Measurements from ENCODE around the gene KCNAB1. TPM values are rescaled to one million over a fixed set of nuclear protein-coding genes. Genes with fewer than 3 reads are reported as not detected.
A peak's percentile ranks its signal among the peaks of the same experiment; 100 is the strongest.

The KCNAB1 gene
- total RNA-seq, 2 experiments from 2014 or later = not detected

- Mint-ChIP-seq H3K27me3 (no peaks in the 10 kb centered on the region), H3K9me3 (no peaks in the 10 kb centered on the region), H3K4me1 (ENCODE audit: low read depth) (peaks cover 8% of the 10 kb centered on the region), H3K27ac (no peak overlapping the region), H3K36me3 (peaks cover 5% of the 10 kb centered on the region), H3K4me3 (no peak overlapping the region)
- intact Hi-C loops (cut with micrococcal nuclease) = no loop called here
- CTCF ChIA-PET = interaction anchor here (0.6 to 1.6 kb wide), 3 partner anchors 8 to 389 kb away, joined by 3 to 4 read pairs (median 3); no protein-coding TSS in a partner anchor
- POLR2A ChIA-PET = no interaction called here
- DNase-seq = no peak
Observed at GRCh38 chr3:156539051-156539450, 418.7 kb downstream of the KCNAB1 start.

- no peak for DNase-seq
- intact Hi-C loops (cut with micrococcal nuclease) = loop anchor here (5.0 kb wide), 1 partner anchor 58 kb away; no protein-coding TSS in a partner anchor
- POLR2A ChIA-PET = no interaction called here
- Mint-ChIP-seq H3K4me3 (no peak overlapping the region), H3K4me1 (ENCODE audit: low read depth) (peaks cover 8% of the 10 kb centered on the region), H3K27ac (no peak overlapping the region), H3K27me3 (no peaks in the 10 kb centered on the region), H3K36me3 (peaks cover 9% of the 10 kb centered on the region), H3K9me3 (no peaks in the 10 kb centered on the region)
- CTCF ChIA-PET = interaction anchor here (1.6 kb wide), 1 partner anchor 57 kb away, joined by 3 read pairs; no protein-coding TSS in a partner anchor
Observed at GRCh38 chr3:156539802-156540201, 419.4 kb downstream of the KCNAB1 start.

- Mint-ChIP-seq H3K36me3 (peaks cover 31% of the 10 kb centered on the region), H3K27me3 (no peaks in the 10 kb centered on the region), H3K4me3 (no peak overlapping the region), H3K4me1 (ENCODE audit: low read depth) (peaks cover 13% of the 10 kb centered on the region), H3K27ac (no peak overlapping the region), H3K9me3 (no peaks in the 10 kb centered on the region)
- DNase-seq = no peak
- intact Hi-C loops (cut with micrococcal nuclease) = loop anchor here (5.0 kb wide), 1 partner anchor 60 kb away; no protein-coding TSS in a partner anchor
- CTCF ChIA-PET = interaction anchor here (0.5 to 4.2 kb wide), 9 partner anchors 12 to 595 kb away, joined by 3 to 16 read pairs (median 8); partner anchors contain the start of gene SSR3
- POLR2A ChIA-PET = no interaction called here
Observed at GRCh38 chr3:156542101-156543042, 422.0 kb downstream of the KCNAB1 start.

DNA sequence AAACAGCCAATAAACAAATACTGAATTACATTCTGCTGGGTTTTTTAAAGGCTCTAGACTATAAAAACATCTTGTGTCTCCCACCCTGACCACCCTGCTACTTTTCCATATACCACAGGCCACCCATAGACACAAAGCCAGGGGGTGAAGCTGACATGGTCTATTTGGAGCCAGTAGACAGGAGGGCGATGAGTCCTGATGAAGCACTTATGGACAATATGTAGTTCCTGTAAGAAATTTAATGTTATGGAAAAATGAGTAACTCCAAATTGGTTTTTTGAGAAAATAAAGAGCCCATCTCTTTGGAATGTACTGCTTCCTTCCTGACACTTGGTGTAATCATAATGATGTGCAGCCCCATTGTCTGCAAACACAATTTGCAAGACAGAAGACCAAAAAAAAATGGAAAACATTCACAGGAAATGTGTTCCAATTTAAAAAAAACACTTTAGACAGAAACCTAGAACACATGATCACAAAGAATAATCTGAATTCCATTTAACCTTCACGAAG lies 422.7 kb downstream of the KCNAB1 start:
- Mint-ChIP-seq H3K4me1 (ENCODE audit: low read depth) (peaks cover 14% of the 10 kb centered on the region), H3K4me3 (no peak overlapping the region), H3K9me3 (no peaks in the 10 kb centered on the region), H3K27ac (no peak overlapping the region), H3K27me3 (no peaks in the 10 kb centered on the region), H3K36me3 (peaks cover 35% of the 10 kb centered on the region)
- ChIA-PET CTCF (interaction anchor here (0.6 to 4.2 kb wide), 10 partner anchors 11 to 539 kb away, joined by 3 to 16 read pairs (median 6); partner anchors contain the start of gene SSR3), POLR2A (interaction anchor here (1.6 kb wide), 1 partner anchor 12 kb away, joined by 8 read pairs; the partner anchor contains the start of gene SSR3)
- no peak for DNase-seq
- intact Hi-C loops (cut with micrococcal nuclease) = loop anchor here (5.0 kb wide), 1 partner anchor 61 kb away; no protein-coding TSS in a partner anchor

- H3K27ac Mint-ChIP-seq = no peak overlapping the region
Observed at GRCh38 chr3:156547637-156548036, 427.3 kb downstream of the KCNAB1 start.

GRCh38 chr3:156548041-156548687 lies 427.8 kb downstream of the KCNAB1 start:
- no peaks in the 10 kb centered on the region for H3K27me3 Mint-ChIP-seq
- no peaks in the 10 kb centered on the region for H3K9me3 Mint-ChIP-seq
- POLR2A ChIA-PET = interaction anchor here (0.6 to 0.7 kb wide), 2 partner anchors 51 to 505 kb away, joined by 3 read pairs; no protein-coding TSS in a partner anchor
- DNase-seq = no peak
- peaks cover 64% of the 10 kb centered on the region for H3K36me3 Mint-ChIP-seq
- intact Hi-C loops (cut with micrococcal nuclease) = no loop called here
- no peak overlapping the region for H3K4me3 Mint-ChIP-seq
- CTCF ChIA-PET = interaction anchor here (0.6 to 1.9 kb wide), 2 partner anchors 128 to 534 kb away, joined by 4 read pairs; no protein-coding TSS in a partner anchor
- no peak overlapping the region for H3K27ac Mint-ChIP-seq
- H3K4me1 Mint-ChIP-seq (ENCODE audit: low read depth) = peaks cover 50% of the 10 kb centered on the region

More at GRCh38 chr3:156547637-156548036, 427.3 kb downstream of the KCNAB1 start:
- H3K4me1 Mint-ChIP-seq (ENCODE audit: low read depth) = peaks cover 46% of the 10 kb centered on the region
- H3K4me3 Mint-ChIP-seq = no peak overlapping the region
- no peaks in the 10 kb centered on the region for H3K27me3 Mint-ChIP-seq
- CTCF ChIA-PET = interaction anchor here (1.0 to 1.9 kb wide), 4 partner anchors 9 to 534 kb away, joined by 3 to 4 read pairs (median 4); no protein-coding TSS in a partner anchor
- no peaks in the 10 kb centered on the region for H3K9me3 Mint-ChIP-seq
- no peak for DNase-seq
- H3K36me3 Mint-ChIP-seq = peaks cover 63% of the 10 kb centered on the region
- POLR2A ChIA-PET = interaction anchor here (0.6 to 0.7 kb wide), 2 partner anchors 51 to 504 kb away, joined by 3 read pairs; no protein-coding TSS in a partner anchor
- intact Hi-C loops (cut with micrococcal nuclease) = no loop called here

- POLR2A ChIA-PET = no interaction called here
- H3K4me1 Mint-ChIP-seq (ENCODE audit: low read depth) = peaks cover 57% of the 10 kb centered on the region
- H3K9me3 Mint-ChIP-seq = no peaks in the 10 kb centered on the region
Observed at GRCh38 chr3:156548902-156549301, 428.5 kb downstream of the KCNAB1 start.

DNA sequence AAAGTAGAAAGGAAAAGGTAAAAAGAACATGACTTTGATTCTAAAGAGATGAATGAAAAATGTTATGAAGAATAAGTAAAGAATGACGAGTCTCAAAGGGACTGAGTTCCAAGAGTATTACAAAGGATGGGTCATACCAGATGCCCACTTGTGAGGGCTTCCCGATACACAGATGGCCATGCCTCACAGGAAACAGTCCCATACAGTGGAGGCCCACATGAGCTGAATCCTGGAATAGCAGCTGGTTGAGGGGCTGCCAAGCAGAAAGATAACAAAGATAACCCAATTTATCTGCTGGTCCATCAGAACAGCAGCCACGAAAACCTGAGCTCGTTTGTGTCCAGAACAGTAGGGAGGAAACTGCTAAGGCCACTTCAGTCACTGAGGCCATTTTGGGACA lies 430.9 kb downstream of the KCNAB1 start:
- Mint-ChIP-seq H3K36me3 (peaks cover 57% of the 10 kb centered on the region), H3K9me3 (no peaks in the 10 kb centered on the region), H3K27ac (no peak overlapping the region), H3K4me3 (no peak overlapping the region), H3K4me1 (ENCODE audit: low read depth) (peaks cover 64% of the 10 kb centered on the region), H3K27me3 (no peaks in the 10 kb centered on the region)
- intact Hi-C loops (cut with micrococcal nuclease) = loop anchor here (10.0 kb wide), 1 partner anchor 696 kb away; the partner anchor contains the start of gene SLC33A1
- ChIA-PET CTCF (interaction anchor here (1.0 kb wide), 1 partner anchor 586 kb away, joined by 4 read pairs; no protein-coding TSS in a partner anchor), POLR2A (no interaction called here)
- no peak for DNase-seq

More at GRCh38 chr3:156548902-156549301, 428.5 kb downstream of the KCNAB1 start:
- H3K27me3 Mint-ChIP-seq = no peaks in the 10 kb centered on the region
- intact Hi-C loops (cut with micrococcal nuclease) = no loop called here
- CTCF ChIA-PET = interaction anchor here (1.0 to 1.9 kb wide), 2 partner anchors 39 to 533 kb away, joined by 4 to 5 read pairs; no protein-coding TSS in a partner anchor
- H3K36me3 Mint-ChIP-seq = peaks cover 70% of the 10 kb centered on the region
- no peak for DNase-seq
- H3K4me3 Mint-ChIP-seq = no peak overlapping the region
- no peak overlapping the region for H3K27ac Mint-ChIP-seq

- Mint-ChIP-seq H3K4me3 (no peak overlapping the region), H3K9me3 (no peaks in the 10 kb centered on the region), H3K4me1 (ENCODE audit: low read depth) (peaks cover 59% of the 10 kb centered on the region), H3K27me3 (no peaks in the 10 kb centered on the region), H3K36me3 (peaks cover 53% of the 10 kb centered on the region), H3K27ac (peak overlapping the region; percentile 11)
- POLR2A ChIA-PET = no interaction called here
- CTCF ChIA-PET = interaction anchor here (1.0 kb wide), 1 partner anchor 586 kb away, joined by 4 read pairs; no protein-coding TSS in a partner anchor
- no peak for DNase-seq
- intact Hi-C loops (cut with micrococcal nuclease) = loop anchor here (10.0 kb wide), 1 partner anchor 697 kb away; the partner anchor contains the start of gene SLC33A1
Observed at GRCh38 chr3:156551746-156552145, 431.4 kb downstream of the KCNAB1 start.

DNA sequence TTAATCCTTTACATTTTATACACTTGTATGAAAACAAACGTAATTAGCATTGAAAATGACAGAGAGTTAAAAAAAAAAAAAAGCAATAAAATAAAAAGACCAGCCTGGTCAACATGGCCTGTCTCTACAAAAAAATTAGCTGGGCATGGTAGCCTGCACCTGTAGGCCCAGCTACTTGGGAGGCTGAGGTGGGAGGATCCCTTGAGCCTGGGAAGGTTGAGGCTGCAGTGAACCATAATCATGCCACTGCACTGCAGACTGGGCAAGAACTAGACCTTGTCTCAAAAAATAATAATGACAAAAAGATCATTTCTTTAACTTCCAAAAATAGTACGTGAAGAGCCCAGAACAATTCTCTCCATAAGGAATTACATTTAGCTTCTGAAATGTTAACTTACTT lies 432.6 kb downstream of the KCNAB1 start:
- ChIA-PET CTCF (interaction anchor here (1.2 to 3.9 kb wide), 4 partner anchors 9 to 528 kb away, joined by 3 to 38 read pairs (median 8); partner anchors contain the start of gene TIPARP), POLR2A (interaction anchor here (2.6 kb wide), 1 partner anchor 621 kb away, joined by 13 read pairs; no protein-coding TSS in a partner anchor)
- Mint-ChIP-seq H3K4me3 (peak overlapping the region; percentile 45), H3K27ac (no peak overlapping the region), H3K36me3 (peaks cover 45% of the 10 kb centered on the region), H3K27me3 (no peaks in the 10 kb centered on the region), H3K4me1 (ENCODE audit: low read depth) (peaks cover 53% of the 10 kb centered on the region), H3K9me3 (no peaks in the 10 kb centered on the region)
- intact Hi-C loops (cut with micrococcal nuclease) = loop anchor here (10.0 kb wide), 1 partner anchor 698 kb away; the partner anchor contains the start of gene SLC33A1
- no peak for DNase-seq
